ENCODE data around the gene CACHD1.
A peak's percentile ranks its signal among the peaks of the same experiment; 100 is the strongest.
"Not testable (repeated sequence)": the region's sequence is repeated elsewhere in the genome, so short reads cannot be mapped to it uniquely, and the experiment has no call there.

Gene CACHD1

DNA sequence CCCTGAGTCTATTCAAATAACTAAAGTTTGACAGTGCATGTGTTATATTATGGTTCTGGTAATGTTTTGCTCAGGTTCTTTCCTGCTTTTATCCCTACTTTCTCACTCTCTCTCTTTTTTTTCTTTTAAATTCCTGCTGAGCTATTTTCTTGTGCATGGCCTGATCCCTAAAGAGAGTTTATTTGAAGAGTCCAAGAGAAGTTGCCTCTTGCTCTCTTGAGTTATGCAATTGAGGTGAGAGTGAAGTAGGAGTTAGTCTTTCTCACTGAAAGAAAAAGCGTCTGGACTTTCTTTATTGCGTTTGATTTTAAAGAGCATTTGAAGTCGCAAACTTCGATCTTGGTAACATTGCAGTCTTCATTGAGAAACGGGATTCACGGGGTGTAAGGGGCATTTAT lies 138.7 kb downstream of the CACHD1 start:
- no peak overlapping the region for H3K4me3 ChIP-seq (ENCODE audit: low read depth, low read length)
- DNase-seq (ENCODE audit: low read depth): no peak

DNA sequence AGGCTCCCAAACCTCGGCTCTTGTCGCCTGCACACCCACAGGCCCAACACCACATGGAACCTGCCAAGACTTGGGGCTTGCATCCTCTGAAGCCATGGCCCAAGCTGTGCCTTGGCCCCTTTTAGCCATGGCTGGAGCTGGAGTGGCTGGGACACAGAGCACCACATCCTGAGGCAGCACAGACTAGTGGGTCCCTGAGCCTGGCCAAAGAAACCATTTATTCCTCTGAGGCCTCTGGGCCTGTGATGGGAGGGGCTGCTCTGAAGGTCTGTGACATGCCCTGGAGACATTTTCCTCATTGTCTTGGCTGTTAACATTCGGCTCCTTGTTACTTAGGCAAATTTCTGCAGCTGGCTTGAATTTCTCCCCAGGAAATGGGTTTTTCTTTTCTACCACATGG lies 141.0 kb downstream of the CACHD1 start:
- not testable (repeated sequence) for DNase-seq (ENCODE audit: low read depth); H3K4me3 ChIP-seq (ENCODE audit: low read depth, low read length)

DNA sequence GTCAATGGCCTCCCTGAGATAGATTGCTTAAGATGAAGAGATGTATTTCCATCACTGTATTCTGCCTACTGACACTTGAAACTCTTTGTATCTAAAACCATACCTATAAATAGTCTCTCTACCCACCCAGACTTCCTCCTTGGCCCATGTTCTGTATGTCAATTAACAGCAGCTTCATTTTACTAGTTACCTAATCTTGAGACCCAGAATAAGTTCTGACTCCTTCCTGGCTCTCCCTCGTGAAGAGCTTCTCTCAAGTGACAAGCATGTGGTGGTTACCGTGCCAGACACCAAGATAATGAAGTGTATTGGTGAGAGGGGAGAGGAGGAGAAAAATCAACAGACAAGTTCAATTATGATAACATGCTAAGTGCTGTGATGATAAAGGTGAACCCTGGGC lies 146.1 kb downstream of the CACHD1 start:
- DNase-seq (ENCODE audit: low read depth): no peak
- no peak overlapping the region for H3K4me3 ChIP-seq (ENCODE audit: low read depth, low read length)

DNA sequence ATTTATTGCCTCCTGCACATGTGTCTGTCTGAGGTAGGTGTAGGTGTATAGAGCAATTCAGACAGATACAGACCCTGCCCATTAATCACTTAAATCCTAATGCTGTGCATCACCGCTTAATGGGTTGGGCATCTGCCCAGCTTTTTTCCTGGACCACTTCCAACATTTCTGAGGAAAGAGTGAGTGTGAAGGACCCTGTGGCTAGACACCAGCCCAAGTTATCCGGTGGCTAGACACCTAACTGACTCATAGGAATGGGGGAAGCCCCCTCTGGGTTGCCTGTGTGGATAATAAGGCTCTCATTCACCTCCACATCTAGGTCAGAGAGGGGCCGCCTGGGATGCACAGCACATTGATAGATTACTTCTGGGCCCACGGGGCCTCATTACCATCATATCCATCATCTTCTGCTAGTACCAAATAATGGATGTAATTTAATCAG lies 153.8 kb downstream of the CACHD1 start:
- no peak overlapping the region for H3K4me3 ChIP-seq (ENCODE audit: low read depth, low read length)
- peak; percentile 9 for DNase-seq (ENCODE audit: low read depth)

DNA sequence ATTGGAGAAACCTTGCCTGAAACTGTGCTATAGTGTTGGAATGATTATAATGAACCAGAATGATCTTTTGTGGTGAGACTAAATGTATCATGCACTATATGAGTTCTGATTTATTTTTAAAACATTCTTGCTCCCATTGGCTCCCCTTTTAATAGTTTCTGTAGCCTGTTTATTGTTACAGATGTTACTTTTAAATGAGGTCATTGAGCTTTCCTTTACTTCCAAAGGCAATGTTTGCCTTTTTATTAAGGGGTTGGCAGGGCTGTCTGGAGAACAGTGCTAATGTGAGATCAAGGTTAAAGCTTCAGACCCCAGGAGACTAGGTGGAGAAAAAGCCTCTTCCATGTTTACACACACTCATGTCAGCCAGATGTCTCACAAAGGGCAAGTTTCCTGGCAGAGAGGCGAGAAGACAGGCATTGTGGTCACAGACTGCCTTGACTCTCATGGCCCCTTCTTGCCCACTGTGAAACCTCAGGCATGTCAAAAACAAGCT lies 154.3 kb downstream of the CACHD1 start:
- no peak overlapping the region for H3K4me3 ChIP-seq (ENCODE audit: low read depth, low read length)
- DNase-seq (ENCODE audit: low read depth): peak; percentile 87

DNA sequence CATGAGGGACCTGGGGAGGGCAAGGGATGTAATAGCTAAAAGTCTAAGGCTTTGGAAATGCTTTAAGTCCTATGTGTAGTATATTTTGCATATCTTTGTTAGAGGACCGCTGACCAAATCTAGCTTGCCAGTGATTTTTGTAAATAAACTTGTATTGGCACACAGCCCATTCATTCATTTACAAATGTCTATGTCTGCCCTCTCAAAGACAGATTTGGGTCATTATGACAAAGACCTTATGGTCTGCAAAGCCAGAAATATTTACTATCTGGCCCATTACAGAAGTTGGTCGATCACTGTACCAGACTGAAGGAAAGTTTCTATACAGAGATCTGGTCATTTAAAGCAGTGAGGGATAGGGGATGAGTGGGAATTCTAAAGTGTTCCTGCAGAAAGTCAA lies 154.9 kb downstream of the CACHD1 start:
- no peak overlapping the region for H3K4me3 ChIP-seq (ENCODE audit: low read depth, low read length)
- DNase-seq (ENCODE audit: low read depth): no peak

DNA sequence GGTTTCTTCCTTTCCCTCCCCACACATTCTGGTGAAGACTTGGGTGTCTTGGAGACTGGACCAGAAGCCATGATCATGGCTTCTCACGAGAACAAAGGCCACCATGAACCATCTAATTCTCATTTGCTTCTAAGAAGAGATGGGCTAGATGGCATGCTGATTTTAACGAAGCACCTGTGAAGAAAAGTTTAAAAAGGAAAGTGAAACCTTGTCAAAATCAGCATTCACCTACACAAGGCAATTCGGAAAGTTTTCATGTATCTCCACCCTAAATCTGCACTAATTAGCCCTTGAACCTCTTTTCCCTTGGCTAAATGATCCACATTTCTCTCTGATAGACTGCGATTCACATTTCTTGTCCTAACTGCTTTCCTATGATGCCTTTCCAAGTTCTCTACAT lies 160.7 kb downstream of the CACHD1 start:
- DNase-seq (ENCODE audit: low read depth): no peak
- no peak overlapping the region for H3K4me3 ChIP-seq (ENCODE audit: low read depth, low read length)

DNA sequence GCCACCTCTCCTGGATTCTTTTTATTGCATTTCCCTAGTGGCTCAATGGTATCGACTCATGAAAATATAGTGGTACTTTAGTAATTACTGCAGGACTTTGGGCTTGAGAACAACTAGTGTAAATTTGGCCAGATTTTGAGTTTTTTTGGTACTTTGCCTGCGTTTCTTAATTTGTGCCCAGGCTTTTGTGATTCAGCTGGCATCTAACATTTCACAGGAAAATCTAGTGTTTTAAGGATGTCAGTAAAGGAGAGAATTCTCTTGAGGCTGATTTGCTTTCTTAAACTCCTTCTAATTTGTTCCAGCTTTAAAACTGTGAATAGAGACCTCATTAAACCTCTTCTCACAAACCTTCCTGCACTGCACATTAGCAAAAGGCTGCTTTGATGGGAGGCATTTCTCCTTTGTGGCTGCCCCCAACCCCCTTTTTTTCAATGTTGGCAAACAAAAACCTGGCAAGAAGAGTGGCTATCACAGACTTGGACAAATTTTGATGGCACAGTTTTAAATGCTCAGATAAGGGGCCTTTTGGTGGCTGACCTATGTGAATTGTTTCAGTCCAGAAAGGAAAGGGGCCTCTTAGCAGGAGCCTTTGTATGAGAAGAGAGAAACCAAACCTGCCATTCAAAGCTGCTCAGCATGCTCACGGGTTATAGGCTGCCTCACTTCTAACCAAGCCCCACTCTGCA lies 161.6 kb downstream of the CACHD1 start:
- no peak for DNase-seq (ENCODE audit: low read depth)

DNA sequence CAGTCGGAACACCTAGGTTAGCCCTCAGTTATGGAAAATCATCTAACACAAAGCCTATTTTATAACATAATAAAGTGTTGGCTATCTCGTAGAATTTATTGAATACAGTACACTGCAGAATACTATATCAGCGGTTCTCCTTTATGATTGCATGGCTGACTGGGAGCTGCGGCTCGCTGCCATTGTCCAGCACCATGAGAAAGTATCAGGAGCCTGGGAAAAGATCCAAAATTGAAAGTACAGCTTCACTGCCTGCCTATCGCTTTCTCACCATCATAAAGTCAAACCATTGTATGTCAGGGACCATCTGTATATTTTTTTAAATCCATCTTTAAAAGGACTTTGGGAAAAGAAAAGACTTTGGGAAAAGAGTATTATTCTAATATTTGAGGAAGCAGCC lies 163.0 kb downstream of the CACHD1 start:
- no peak overlapping the region for H3K4me3 ChIP-seq (ENCODE audit: low read depth, low read length)
- no peak for DNase-seq (ENCODE audit: low read depth)

More for the DNA sequence above, 161.6 kb downstream of the CACHD1 start:
- no peak overlapping the region for H3K4me3 ChIP-seq (ENCODE audit: low read depth, low read length)

DNA sequence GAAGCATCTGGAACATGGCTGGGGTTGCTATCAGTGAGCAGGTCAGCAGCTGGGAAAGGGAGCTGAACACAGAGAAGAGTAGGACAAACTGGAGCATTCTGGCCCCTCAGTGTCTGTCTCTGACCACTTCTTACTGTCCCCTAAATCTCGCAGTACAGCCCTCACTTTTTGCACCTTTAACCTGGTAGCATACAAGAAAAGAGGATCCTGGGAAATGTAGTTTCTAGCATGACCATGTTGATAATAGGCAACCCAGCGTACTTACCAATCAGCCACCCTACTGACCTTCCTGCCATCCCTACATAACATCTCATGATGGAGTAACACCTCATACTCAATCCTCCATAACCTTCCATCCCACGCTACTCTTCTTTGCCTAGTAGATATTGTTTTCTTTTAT lies 175.8 kb downstream of the CACHD1 start:
- DNase-seq (ENCODE audit: low read depth): no peak

DNA sequence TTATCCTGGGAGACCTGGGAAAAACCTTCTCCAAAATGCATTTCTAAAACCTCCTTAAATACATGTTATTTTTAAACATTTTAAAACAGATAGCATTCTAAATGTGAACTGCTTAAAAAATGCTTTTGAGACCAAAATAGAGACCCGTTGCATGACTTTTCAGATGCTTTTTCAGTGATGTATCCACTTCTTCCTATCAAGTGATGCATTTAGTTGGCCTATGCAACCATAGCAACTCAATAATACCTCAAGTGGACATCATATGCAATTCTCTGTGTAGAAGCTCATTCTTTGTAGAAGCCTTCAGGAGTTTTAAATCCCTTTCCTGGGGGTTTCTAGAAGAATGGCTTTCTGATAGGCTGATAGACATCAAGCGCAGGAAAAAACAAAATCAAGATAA lies 180.5 kb downstream of the CACHD1 start:
- DNase-seq (ENCODE audit: low read depth): no peak
- H3K4me3 ChIP-seq (ENCODE audit: low read depth, low read length): no peak overlapping the region

More for the DNA sequence above, 175.8 kb downstream of the CACHD1 start:
- no peak overlapping the region for H3K4me3 ChIP-seq (ENCODE audit: low read depth, low read length)

DNA sequence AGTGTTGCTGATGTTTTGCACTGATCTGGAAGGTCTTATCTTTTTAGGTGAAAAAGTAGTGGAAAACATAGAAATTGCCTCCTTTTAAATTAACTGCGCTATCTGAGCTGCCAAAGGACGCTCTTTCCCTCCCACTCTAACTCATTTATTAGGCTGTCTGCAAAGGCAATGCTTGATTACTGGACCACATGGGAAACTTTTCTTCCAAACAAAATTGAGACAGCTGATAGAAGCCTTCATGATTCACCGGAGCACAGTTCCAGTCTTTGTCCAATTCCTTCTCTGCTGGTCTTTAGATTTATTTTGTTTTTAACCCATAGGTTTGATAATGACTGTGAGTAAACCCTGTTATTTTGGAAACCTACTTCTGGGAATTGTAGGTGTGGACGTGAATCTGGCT lies 181.9 kb downstream of the CACHD1 start:
- H3K4me3 ChIP-seq (ENCODE audit: low read depth, low read length): no peak overlapping the region
- no peak for DNase-seq (ENCODE audit: low read depth)

DNA sequence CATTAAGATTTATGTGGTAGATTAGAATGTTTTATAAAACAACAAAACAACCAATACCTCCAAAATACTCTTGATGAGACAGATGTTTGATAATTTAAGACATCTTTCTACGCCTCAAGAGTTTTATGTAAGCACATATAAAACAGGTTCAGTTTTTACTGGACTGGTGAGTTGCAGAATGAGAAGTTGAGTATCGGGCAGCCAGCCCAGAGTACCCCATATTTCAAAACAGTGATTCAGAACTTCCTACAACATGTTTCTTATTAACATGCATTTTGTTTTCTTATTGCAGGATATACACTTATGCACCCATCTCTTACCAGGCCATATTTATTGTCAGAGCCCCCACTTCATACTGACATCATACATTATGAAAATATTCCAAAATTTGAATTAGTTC lies 183.5 kb downstream of the CACHD1 start:
- DNase-seq (ENCODE audit: low read depth): no peak
- H3K4me3 ChIP-seq (ENCODE audit: low read depth, low read length): no peak overlapping the region

DNA sequence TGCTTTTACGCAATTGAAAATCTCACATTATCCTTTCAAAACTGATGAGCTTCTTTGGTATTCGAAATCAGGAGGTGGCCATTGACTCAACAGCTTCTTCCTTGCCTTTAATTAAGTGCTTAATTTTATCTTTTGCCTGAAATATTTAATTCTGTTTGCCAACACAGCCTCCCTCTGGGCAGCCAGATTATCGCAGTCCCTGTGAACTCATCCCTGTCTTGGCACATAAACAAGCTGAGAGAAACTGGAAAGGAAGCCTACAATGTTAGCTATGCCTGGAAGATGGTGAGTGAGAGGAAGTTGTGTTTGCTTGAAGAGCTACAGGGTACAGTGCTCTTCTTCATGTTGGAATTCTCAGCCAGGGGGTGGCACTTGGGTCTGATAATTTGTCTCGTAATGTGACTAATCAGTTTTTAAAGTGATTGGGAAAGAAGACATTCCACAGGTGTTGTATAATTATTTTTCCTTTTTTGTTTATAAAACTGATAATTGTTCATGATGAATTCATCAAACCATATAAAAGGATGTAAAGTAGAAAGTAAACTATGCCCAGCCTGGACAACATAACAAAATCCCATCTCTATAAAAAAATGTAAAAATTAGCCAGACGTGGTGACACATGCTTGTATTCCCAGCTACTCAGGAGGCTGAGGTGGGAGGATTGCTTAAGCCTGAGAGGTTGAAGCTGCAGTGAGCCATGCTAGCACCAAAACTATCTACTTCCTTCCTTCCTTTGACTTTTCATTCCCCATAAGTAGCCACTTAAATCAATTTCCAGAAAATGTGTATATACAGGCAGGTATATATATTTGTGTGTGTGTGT lies 184.8 kb downstream of the CACHD1 start:
- H3K4me3 ChIP-seq (ENCODE audit: low read depth, low read length): no peak overlapping the region
- DNase-seq (ENCODE audit: low read depth): no peak

DNA sequence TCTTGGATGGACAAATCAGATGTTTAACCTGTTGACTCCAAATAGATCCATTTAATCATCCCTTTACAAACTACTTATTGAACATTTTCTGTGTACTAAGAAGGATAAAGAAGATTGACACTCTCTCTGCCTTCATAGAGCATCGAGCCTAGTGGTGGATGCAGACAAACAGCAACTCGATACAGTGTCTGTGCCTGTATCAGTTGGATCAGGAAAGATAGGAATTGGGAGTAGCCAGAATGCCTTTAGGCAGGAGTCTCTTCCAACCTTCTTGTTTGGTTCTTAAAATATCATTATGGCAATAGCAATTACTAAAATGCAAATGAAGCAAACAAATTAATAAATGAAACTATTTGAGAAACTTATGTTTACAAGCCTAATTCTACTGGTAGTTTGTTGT lies 185.9 kb downstream of the CACHD1 start:
- DNase-seq (ENCODE audit: low read depth): no peak
- H3K4me3 ChIP-seq (ENCODE audit: low read depth, low read length): no peak overlapping the region

DNA sequence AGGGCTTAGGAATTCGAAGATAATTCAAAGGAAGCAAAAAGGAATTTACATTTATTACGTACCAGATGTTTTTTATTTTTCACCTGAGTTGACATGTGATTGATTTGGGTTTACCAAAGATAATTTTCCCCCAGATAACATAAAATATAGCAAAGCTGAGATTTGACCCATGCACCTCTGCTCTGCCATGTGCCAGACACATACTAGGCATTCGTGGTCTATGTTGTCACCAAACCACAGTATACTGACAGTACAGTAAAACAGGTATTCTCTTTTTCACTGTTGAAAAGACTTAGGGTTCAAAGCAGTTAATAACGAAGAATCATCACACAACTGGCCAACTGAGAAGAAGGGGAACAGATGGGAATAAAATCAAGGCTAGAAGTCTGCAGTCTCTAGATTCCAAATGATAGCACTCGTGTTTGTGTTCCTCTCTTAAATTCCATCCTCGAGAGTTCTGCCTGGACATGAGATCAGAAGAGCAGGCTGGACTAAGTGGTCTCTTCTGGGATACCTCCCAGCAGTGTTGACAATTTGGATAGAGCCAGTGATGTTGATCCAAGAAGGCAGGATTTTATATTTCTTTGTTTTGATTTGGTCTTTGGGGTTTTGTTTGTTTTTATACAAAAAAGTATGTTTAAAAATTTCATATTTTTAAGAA lies 189.7 kb downstream of the CACHD1 start:
- DNase-seq (ENCODE audit: low read depth): no peak

DNA sequence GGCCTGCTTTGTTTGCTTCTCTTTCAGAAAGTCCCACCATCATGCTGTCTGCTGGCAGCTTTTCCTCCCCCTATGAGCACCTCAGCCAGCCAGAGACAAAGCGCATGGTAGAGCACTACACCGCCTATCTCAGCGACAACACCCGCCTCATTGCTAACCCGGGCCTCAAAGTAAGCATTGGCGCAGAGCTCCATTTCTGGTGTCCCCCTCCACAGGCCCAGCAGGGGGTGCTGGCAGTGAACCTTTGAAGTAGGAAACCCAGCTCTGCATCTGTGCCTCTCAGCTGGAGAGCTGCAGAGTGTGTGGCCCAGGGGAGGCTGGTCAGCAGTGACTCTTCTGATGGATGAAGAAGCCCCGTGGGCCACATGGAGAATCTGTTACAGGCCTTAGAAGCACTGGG lies 193.7 kb downstream of the CACHD1 start:
- DNase-seq (ENCODE audit: low read depth): no peak
- H3K4me3 ChIP-seq (ENCODE audit: low read depth, low read length): no peak overlapping the region

More for the DNA sequence above, 189.7 kb downstream of the CACHD1 start:
- H3K4me3 ChIP-seq (ENCODE audit: low read depth, low read length): no peak overlapping the region

DNA sequence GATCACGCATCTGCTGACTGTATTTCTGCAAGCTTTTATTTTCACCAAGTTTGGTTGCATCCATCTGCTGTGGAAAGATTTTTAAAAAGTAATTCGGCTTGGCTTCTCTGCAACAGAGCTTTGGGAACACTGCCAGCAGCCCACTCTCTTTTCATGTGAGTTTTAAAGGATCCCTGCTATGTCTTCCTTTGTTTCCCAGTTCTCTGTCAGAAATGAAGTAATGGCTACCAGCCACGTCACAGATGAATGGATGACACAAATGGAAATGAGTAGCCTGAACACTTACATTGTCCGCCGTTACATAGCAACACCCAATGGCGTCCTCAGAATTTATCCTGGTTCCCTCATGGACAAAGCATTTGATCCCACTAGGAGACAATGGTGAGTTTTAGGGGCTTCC lies 194.4 kb downstream of the CACHD1 start:
- DNase-seq (ENCODE audit: low read depth): no peak
- no peak overlapping the region for H3K4me3 ChIP-seq (ENCODE audit: low read depth, low read length)

DNA sequence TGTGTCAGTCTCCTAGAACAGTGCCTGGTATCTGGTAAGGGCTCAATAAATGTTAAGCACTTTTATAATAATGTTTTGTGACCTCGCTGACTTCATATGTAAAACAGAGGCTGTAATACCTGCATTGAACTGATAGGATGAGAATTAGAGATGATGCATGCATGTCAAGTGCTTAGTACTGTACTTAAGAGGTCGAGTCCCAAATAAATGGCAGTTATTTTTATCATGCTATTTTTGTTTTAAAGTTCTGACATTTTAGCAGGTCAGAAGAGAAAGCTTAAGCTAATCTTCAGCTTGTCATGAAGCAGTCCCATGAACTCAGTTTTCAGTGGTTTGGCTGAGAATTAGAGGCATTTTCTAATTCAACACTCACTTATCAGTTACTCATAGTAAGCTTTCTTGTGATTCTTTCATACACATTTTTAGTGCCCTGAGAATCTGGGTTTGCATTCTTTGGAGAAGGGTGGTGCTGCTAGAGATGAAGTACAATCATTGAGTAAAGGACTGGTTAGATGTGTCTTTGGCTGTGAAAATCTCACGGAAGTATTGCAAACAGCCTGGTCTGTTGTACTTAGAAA lies 199.3 kb downstream of the CACHD1 start:
- no peak for DNase-seq (ENCODE audit: low read depth)

More for the DNA sequence above, 199.3 kb downstream of the CACHD1 start:
- H3K4me3 ChIP-seq (ENCODE audit: low read depth, low read length): no peak overlapping the region

Data from skeletal muscle cell (primary cell).